GM12891 (cell line): ENCODE measurements around the gene TARS2.

ENCODE experiments used
- PAX5 ChIP-seq: IDR thresholded peaks from 2 replicates; pipeline ENCODE4 v1.6.1; 2011; ENCODE audit warnings: low read length, moderate library complexity, mild to moderate bottlenecking; ENCODE audit not compliant: insufficient read depth, severe bottlenecking
- POLR2A ChIP-seq: IDR thresholded peaks from 2 replicates; pipeline ENCODE4 v1.6.1; 2011; ENCODE audit warnings: low read depth, low read length, control low read depth
- POLR2AphosphoS5 ChIP-seq: IDR thresholded peaks from 2 replicates; pipeline ENCODE4 v1.6.1; 2011; ENCODE audit warnings: low read depth, low read length, control low read depth
- POU2F2 ChIP-seq: IDR thresholded peaks from 2 replicates; pipeline ENCODE4 v1.6.1; 2011; ENCODE audit warnings: low read depth, mild to moderate bottlenecking, control low read depth, low read length, moderate library complexity
- SPI1 ChIP-seq: IDR thresholded peaks from 2 replicates; pipeline ENCODE4 v1.6.1; 2011; ENCODE audit warnings: low read depth, low read length, control low read depth
- TAF1 ChIP-seq: IDR thresholded peaks from 2 replicates; pipeline ENCODE4 v1.6.1; 2011; ENCODE audit warnings: low read depth, low read length, control low read depth

- TF ChIP-seq POLR2A (no peak), POLR2AphosphoS5 (no peak), TAF1 (no peak), POU2F2 (no peak), SPI1 (no peak), PAX5 (no peak)
These were observed 45.6 kb downstream of the TARS2 start for GRCh38 chr1:150532860-150533259.
